ENCODE measurements around the gene VPS54. TPM values are rescaled to one million over a fixed set of nuclear protein-coding genes. Genes with fewer than 3 reads are reported as not detected.

Gene VPS54
- total RNA-seq, 2 donors from 2014 or later: 17.8 to 22.8 TPM

GRCh38 chr2:63879876-63880433 is 139.3 kb downstream of the VPS54 start:
- Histone ChIP-seq H3K36me3 (replicated peaks in 1 of 2; ENCODE audit: insufficient read depth in 1 of 2, low read depth in 2 of 2) (peaks cover 1 to 4% of the 10 kb centered on the region in 2 donors), H3K9me3 (no peaks in the 10 kb centered on the region), H3K4me3 (no peak overlapping the region), H3K4me1 (no peaks in the 10 kb centered on the region), H3K27me3 (no peaks in the 10 kb centered on the region), H3K27ac (no peak overlapping the region)
- ATAC-seq: no peak
- WGBS, 2 donors: 77 to 94% methylated on average over 2 of the region's 2 CpGs
- intact Hi-C loops (cut with DNase I): no loop called here
- DNase-seq: no peak
- no peak for TF ChIP-seq POLR2A (IDR thresholded peaks at IDR 0.05)
- TF ChIP-seq CTCF (IDR thresholded peaks at IDR 0.05): no peak

- Histone ChIP-seq H3K27ac (no peak overlapping the region), H3K27me3 (no peaks in the 10 kb centered on the region), H3K9me3 (no peaks in the 10 kb centered on the region), H3K4me3 (no peak overlapping the region), H3K4me1 (no peaks in the 10 kb centered on the region), H3K36me3 (replicated peaks in 1 of 2; ENCODE audit: insufficient read depth in 1 of 2, low read depth in 2 of 2) (peaks cover 1 to 3% of the 10 kb centered on the region in 2 donors)
- intact Hi-C loops (cut with DNase I): no loop called here
- TF ChIP-seq CTCF (IDR thresholded peaks at IDR 0.05) (no peak), POLR2A (IDR thresholded peaks at IDR 0.05) (no peak)
- ATAC-seq: no peak
- 78 to 82% methylated on average over 1 of the region's 1 CpG for WGBS, 2 donors
- DNase-seq: no peak
Measured at GRCh38 chr2:63878486-63878885, 140.7 kb downstream of the VPS54 start.

GRCh38 chr2:63876311-63876710 is 142.9 kb downstream of the VPS54 start:
- TF ChIP-seq CTCF (IDR thresholded peaks at IDR 0.05) (no peak), POLR2A (IDR thresholded peaks at IDR 0.05) (no peak)
- intact Hi-C loops (cut with DNase I): no loop called here
- Histone ChIP-seq H3K27ac (peak overlapping the region in 2 of 4 donors; percentile 5 to 64), H3K9me3 (no peaks in the 10 kb centered on the region), H3K27me3 (no peaks in the 10 kb centered on the region), H3K4me1 (peaks cover 6% of the 10 kb centered on the region), H3K4me3 (no peak overlapping the region), H3K36me3 (replicated peaks in 1 of 2; ENCODE audit: insufficient read depth in 1 of 2, low read depth in 2 of 2) (no peaks in the 10 kb centered on the region)
- WGBS, 2 donors: 80 to 87% methylated on average over 5 of the region's 5 CpGs
- no peak for DNase-seq
- no peak for ATAC-seq

GRCh38 chr2:63875559-63876245 is 143.5 kb downstream of the VPS54 start:
- no peak for ATAC-seq

More at GRCh38 chr2:63875559-63876245, 143.5 kb downstream of the VPS54 start:
- Histone ChIP-seq H3K36me3 (replicated peaks in 1 of 2; ENCODE audit: insufficient read depth in 1 of 2, low read depth in 2 of 2) (no peaks in the 10 kb centered on the region), H3K4me3 (no peak overlapping the region), H3K27me3 (no peaks in the 10 kb centered on the region), H3K9me3 (no peaks in the 10 kb centered on the region), H3K27ac (peak overlapping the region in 2 of 4 donors; percentile 4 to 64), H3K4me1 (peaks cover 6% of the 10 kb centered on the region)
- 69 to 81% methylated on average over 3 of the region's 3 CpGs for WGBS, 2 donors
- no peak for TF ChIP-seq POLR2A (IDR thresholded peaks at IDR 0.05)
- no peak for TF ChIP-seq CTCF (IDR thresholded peaks at IDR 0.05)
- intact Hi-C loops (cut with DNase I): no loop called here
- no peak for DNase-seq
